HG03457 (cell line): ENCODE results near the gene NLRP6.
"Not testable (repeated sequence)": the region's sequence is repeated elsewhere in the genome, so short reads cannot be mapped to it uniquely, and the experiment has no call there.

ENCODE experiments used
- ATAC-seq: cut with Tn5 transposase; IDR thresholded peaks from one replicate; pipeline ENCODE4 v1.9.1; 2021; ENCODE audit warnings: moderate number of reproducible peaks; ENCODE audit not compliant: unreplicated experiment

The NLRP6 gene

GRCh38 chr11:306645-307371, 28.6 kb downstream of the NLRP6 start:
- no peak for ATAC-seq

- not testable (repeated sequence) for ATAC-seq
These were observed 29.8 kb downstream of the NLRP6 start, which contains the start of gene IFITM2 for GRCh38 chr11:307766-308708. Gene IFITM2, plus strand, starts transcription at chr11:307816. Its CDS starts 377 bp downstream, at chr11:308193.

GRCh38 chr11:308740-309665, 30.8 kb downstream of the NLRP6 start:
- ATAC-seq: not testable (repeated sequence)

- not testable (repeated sequence) for ATAC-seq
These were observed 31.9 kb downstream of the NLRP6 start for GRCh38 chr11:309979-310572.

- peak; percentile 38 for ATAC-seq
These were observed 33.0 kb downstream of the NLRP6 start for GRCh38 chr11:311013-311748.

GRCh38 chr11:312092-312816, 34.0 kb downstream of the NLRP6 start:
- ATAC-seq: no peak

- no peak for ATAC-seq
These were observed 35.1 kb downstream of the NLRP6 start for GRCh38 chr11:313304-313786.

- no peak for ATAC-seq
These were observed 35.8 kb downstream of the NLRP6 start, which contains the start of gene IFITM1 for GRCh38 chr11:313787-314553. Gene IFITM1, plus strand, starts transcription at chr11:314040. Its CDS starts 131 bp downstream, at chr11:314171.

GRCh38 chr11:314554-314875, 36.3 kb downstream of the NLRP6 start:
- ATAC-seq: not testable (repeated sequence)

- ATAC-seq: no peak
These were observed 36.9 kb downstream of the NLRP6 start for GRCh38 chr11:315051-315481.

- ATAC-seq: no peak
These were observed 37.3 kb downstream of the NLRP6 start for GRCh38 chr11:315516-315994.

GRCh38 chr11:316031-316701, 38.0 kb downstream of the NLRP6 start:
- ATAC-seq: no peak

GRCh38 chr11:316891-317301, 38.7 kb downstream of the NLRP6 start:
- no peak for ATAC-seq

- not testable (repeated sequence) for ATAC-seq
These were observed 39.6 kb downstream of the NLRP6 start for GRCh38 chr11:317668-318404.

GRCh38 chr11:318405-319120, 40.4 kb downstream of the NLRP6 start:
- ATAC-seq: not testable (repeated sequence)
